Hepatocyte (in vitro differentiated cells): ENCODE results near the gene ST6GAL2.

ENCODE experiments used
- EZH2 ChIP-seq: fragments of 200-600 bp; sonication (generic); IDR thresholded peaks from 2 replicates; pipeline ENCODE4 v1.6.1; 2016; ENCODE audit warnings: antibody characterized with exemption, mild to moderate bottlenecking, borderline replicate concordance
- EZH2phosphoT487 ChIP-seq: fragments of 200-600 bp; sonication (generic); IDR thresholded peaks from one replicate; pipeline ENCODE4 v1.6.1; 2018; ENCODE audit warnings: antibody characterized with exemption, mild to moderate bottlenecking, low read depth, moderate library complexity; ENCODE audit not compliant: unreplicated experiment, severe bottlenecking
- TF ChIP-seq, protein P1 (sequence below): fragments of 200-600 bp; sonication (generic); IDR thresholded peaks from 2 replicates; pipeline ENCODE4 v1.5.1; 2016; ENCODE audit warnings: antibody characterized with exemption, mild to moderate bottlenecking; ENCODE audit not compliant: poor library complexity

DNA sequence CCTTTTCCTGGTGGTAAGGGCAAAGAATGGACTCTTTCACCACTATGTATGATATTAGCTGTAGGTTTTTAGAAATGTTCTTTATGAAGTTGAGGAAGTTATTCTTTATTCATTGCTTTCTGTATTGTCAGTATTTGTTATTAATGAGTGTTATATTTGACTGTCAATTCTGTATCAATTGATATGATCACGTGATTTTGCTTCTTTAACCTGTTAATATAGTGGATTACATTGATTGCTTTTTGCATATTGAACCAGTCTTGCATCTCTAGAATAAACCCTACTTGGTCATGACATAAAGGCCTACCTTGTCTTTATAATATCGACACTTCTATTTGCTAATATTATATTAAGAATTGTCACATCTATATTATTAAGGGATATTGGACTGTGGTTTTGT lies 18.3 kb upstream of the ST6GAL2 start:
- TF ChIP-seq, protein P1, sequence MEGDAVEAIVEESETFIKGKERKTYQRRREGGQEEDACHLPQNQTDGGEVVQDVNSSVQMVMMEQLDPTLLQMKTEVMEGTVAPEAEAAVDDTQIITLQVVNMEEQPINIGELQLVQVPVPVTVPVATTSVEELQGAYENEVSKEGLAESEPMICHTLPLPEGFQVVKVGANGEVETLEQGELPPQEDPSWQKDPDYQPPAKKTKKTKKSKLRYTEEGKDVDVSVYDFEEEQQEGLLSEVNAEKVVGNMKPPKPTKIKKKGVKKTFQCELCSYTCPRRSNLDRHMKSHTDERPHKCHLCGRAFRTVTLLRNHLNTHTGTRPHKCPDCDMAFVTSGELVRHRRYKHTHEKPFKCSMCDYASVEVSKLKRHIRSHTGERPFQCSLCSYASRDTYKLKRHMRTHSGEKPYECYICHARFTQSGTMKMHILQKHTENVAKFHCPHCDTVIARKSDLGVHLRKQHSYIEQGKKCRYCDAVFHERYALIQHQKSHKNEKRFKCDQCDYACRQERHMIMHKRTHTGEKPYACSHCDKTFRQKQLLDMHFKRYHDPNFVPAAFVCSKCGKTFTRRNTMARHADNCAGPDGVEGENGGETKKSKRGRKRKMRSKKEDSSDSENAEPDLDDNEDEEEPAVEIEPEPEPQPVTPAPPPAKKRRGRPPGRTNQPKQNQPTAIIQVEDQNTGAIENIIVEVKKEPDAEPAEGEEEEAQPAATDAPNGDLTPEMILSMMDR, result no peak
- no peak for TF ChIP-seq EZH2
- TF ChIP-seq EZH2phosphoT487, result no peak
